Hepatocyte (in vitro differentiated cells): ENCODE data around the gene C16orf96.

Experiments used
- CTCF ChIP-seq: fragments of 200-600 bp; sonication (generic); IDR thresholded peaks from 2 replicates; pipeline ENCODE4 v1.5.1; 2016; ENCODE audit warnings: antibody characterized with exemption, mild to moderate bottlenecking; ENCODE audit not compliant: poor library complexity
- EZH2 ChIP-seq: fragments of 200-600 bp; sonication (generic); IDR thresholded peaks from 2 replicates; pipeline ENCODE4 v1.6.1; 2016; ENCODE audit warnings: antibody characterized with exemption, mild to moderate bottlenecking, borderline replicate concordance

GRCh38 chr16:4625560-4626159, 69.5 kb downstream of the C16orf96 start:
- TF ChIP-seq CTCF = no peak
- TF ChIP-seq EZH2 = no peak
